Measurements from ENCODE around the gene NES. TPM values are rescaled to one million over a fixed set of nuclear protein-coding genes. Genes with fewer than 3 reads are reported as not detected.

Gene NES
- polyA plus RNA-seq, 1 of the 3 experiments (the other 2 are of a cell fraction) = 15.8 TPM

DNA sequence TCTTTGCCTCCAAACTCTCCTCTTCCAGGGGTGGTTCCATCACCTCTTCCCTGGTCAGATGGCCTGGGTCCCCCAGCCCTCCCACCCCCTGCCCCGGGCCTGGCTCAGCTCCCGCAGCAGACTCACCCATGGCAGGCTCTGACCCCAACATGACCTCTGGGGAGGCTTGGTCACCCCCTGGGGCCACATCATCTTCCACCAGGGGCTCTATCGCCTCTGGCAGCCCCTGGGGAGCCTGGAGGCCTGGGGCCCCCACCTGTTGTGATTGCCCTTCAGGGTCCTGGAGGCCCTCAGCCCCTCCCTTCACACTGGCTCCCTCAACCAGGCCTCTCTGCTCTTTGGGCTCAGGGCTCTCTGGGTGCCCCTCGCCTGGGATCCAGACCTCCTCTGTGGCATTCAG, 6.4 kb downstream of the NES start:
- POLR2A ChIA-PET = no interaction called here

More for the DNA sequence above, 6.4 kb downstream of the NES start:
- CTCF ChIA-PET = interaction anchor here (2.2 to 25.8 kb wide), 4 partner anchors 10 to 46 kb away, joined by 7 to 682 read pairs (median 18); no protein-coding TSS in a partner anchor
- H3K27me3 ChIP-seq (ENCODE audit: insufficient read depth) = no peaks in the 10 kb centered on the region
- no peaks in the 10 kb centered on the region for H3F3A ChIP-seq (replicated peaks; ENCODE audit: insufficient read depth)
- H3K79me2 ChIP-seq (ENCODE audit: insufficient read depth) = peaks cover 6% of the 10 kb centered on the region
- peaks cover 10% of the 10 kb centered on the region; the same call in 1 of the 2 replicates for H4K20me1 ChIP-seq (ENCODE audit: insufficient read depth)
- H3K36me3 ChIP-seq (replicated peaks in 1 of 2; ENCODE audit: control insufficient read depth in 1 of 2, insufficient read depth in 2 of 2, low read length in 1 of 2) = peaks cover 12 to 26% of the 10 kb centered on the region in 2 experiments
- H2AFZ ChIP-seq (ENCODE audit: low read depth) = no peak overlapping the region
- no peak overlapping the region for H3K4me3 ChIP-seq (ENCODE audit: low read depth in 2 of 2, low read length in 1 of 2)
- TF ChIP-seq, protein P1, sequence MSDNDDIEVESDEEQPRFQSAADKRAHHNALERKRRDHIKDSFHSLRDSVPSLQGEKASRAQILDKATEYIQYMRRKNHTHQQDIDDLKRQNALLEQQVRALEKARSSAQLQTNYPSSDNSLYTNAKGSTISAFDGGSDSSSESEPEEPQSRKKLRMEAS (IDR thresholded peaks at IDR 0.05; ENCODE audit: low read depth) = no peak
- TF ChIP-seq EZH2phosphoT487 (IDR thresholded peaks at IDR 0.05; ENCODE audit: borderline replicate concordance, low read depth) (no peak), MXI1 (IDR thresholded peaks at IDR 0.05; ENCODE audit: low read depth, low read length) (no peak), SMC3 (IDR thresholded peaks at IDR 0.05; ENCODE audit: low read depth, low read length) (no peak), SIN3A (IDR thresholded peaks at IDR 0.05; ENCODE audit: borderline replicate concordance, low read depth, low read length) (no peak), RXRA (IDR thresholded peaks at IDR 0.05; ENCODE audit: borderline replicate concordance, low read depth) (no peak), TEAD4 (IDR thresholded peaks at IDR 0.05; ENCODE audit: borderline replicate concordance, insufficient read depth) (no peak), CHD2 (IDR thresholded peaks at IDR 0.05; ENCODE audit: low read length, partially characterized antibody) (no peak), POLR2AphosphoS5 (IDR thresholded peaks at IDR 0.05; ENCODE audit: low read depth, low read length) (no peak), ELF1 (IDR thresholded peaks at IDR 0.05) (no peak), EP300 (IDR thresholded peaks at IDR 0.05; ENCODE audit: borderline replicate concordance in 1 of 2, low read depth in 1 of 2, low read length in 1 of 2) (no peak), YY1 (IDR thresholded peaks at IDR 0.05; ENCODE audit: low read depth) (no peak), NRF1 (IDR thresholded peaks at IDR 0.05; ENCODE audit: low read depth, low read length) (no peak), FOXJ3 (CRISPR knock-in tag; IDR thresholded peaks at IDR 0.05) (no peak), FOSL2 (IDR thresholded peaks at IDR 0.05; ENCODE audit: borderline replicate concordance, low read depth) (no peak)
- TF ChIP-seq, protein P2, sequence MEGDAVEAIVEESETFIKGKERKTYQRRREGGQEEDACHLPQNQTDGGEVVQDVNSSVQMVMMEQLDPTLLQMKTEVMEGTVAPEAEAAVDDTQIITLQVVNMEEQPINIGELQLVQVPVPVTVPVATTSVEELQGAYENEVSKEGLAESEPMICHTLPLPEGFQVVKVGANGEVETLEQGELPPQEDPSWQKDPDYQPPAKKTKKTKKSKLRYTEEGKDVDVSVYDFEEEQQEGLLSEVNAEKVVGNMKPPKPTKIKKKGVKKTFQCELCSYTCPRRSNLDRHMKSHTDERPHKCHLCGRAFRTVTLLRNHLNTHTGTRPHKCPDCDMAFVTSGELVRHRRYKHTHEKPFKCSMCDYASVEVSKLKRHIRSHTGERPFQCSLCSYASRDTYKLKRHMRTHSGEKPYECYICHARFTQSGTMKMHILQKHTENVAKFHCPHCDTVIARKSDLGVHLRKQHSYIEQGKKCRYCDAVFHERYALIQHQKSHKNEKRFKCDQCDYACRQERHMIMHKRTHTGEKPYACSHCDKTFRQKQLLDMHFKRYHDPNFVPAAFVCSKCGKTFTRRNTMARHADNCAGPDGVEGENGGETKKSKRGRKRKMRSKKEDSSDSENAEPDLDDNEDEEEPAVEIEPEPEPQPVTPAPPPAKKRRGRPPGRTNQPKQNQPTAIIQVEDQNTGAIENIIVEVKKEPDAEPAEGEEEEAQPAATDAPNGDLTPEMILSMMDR (IDR thresholded peaks at IDR 0.05) = no peak
- TF ChIP-seq, protein P3, sequence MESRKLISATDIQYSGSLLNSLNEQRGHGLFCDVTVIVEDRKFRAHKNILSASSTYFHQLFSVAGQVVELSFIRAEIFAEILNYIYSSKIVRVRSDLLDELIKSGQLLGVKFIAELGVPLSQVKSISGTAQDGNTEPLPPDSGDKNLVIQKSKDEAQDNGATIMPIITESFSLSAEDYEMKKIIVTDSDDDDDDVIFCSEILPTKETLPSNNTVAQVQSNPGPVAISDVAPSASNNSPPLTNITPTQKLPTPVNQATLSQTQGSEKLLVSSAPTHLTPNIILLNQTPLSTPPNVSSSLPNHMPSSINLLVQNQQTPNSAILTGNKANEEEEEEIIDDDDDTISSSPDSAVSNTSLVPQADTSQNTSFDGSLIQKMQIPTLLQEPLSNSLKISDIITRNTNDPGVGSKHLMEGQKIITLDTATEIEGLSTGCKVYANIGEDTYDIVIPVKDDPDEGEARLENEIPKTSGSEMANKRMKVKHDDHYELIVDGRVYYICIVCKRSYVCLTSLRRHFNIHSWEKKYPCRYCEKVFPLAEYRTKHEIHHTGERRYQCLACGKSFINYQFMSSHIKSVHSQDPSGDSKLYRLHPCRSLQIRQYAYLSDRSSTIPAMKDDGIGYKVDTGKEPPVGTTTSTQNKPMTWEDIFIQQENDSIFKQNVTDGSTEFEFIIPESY (IDR thresholded peaks at IDR 0.05; ENCODE audit: borderline replicate concordance, low read depth) = no peak
- TF ChIP-seq, protein P4, sequence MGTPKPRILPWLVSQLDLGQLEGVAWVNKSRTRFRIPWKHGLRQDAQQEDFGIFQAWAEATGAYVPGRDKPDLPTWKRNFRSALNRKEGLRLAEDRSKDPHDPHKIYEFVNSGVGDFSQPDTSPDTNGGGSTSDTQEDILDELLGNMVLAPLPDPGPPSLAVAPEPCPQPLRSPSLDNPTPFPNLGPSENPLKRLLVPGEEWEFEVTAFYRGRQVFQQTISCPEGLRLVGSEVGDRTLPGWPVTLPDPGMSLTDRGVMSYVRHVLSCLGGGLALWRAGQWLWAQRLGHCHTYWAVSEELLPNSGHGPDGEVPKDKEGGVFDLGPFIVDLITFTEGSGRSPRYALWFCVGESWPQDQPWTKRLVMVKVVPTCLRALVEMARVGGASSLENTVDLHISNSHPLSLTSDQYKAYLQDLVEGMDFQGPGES (IDR thresholded peaks at IDR 0.05; ENCODE audit: low read depth, low read length) = no peak
- peaks cover 15 to 65% of the 10 kb centered on the region in 2 experiments; a peak in 3 of 4 replicates for H3K4me1 ChIP-seq (ENCODE audit: control insufficient read depth in 1 of 2, insufficient read depth in 2 of 2, low read depth in 1 of 2, low read length in 1 of 2)
- H3K9ac ChIP-seq = no peak overlapping the region
- 67% methylated on average over 3 of the region's 4 CpGs for WGBS (ENCODE audit: low lambda C conversion rate)
- H3K4me2 ChIP-seq = no peak overlapping the region
- peak overlapping the region in 1 of 2 experiments; percentile 51; a peak in 1 of 4 replicates for H3K27ac ChIP-seq (ENCODE audit: low read depth in 2 of 2, low read length in 1 of 2)
- DNase-seq = no peak
- H3K9me2 ChIP-seq = no peaks in the 10 kb centered on the region
- H3K9me3 ChIP-seq = no peaks in the 10 kb centered on the region

Measured in SK-N-SH (cell line).